Measurements from ENCODE around the gene MARCHF5. TPM values are rescaled to one million over a fixed set of nuclear protein-coding genes. Genes with fewer than 3 reads are reported as not detected.
A peak's percentile ranks its signal among the peaks of the same experiment; 100 is the strongest.

Gene MARCHF5, protein sequence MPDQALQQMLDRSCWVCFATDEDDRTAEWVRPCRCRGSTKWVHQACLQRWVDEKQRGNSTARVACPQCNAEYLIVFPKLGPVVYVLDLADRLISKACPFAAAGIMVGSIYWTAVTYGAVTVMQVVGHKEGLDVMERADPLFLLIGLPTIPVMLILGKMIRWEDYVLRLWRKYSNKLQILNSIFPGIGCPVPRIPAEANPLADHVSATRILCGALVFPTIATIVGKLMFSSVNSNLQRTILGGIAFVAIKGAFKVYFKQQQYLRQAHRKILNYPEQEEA
- 34.2 to 36.5 TPM (median 35.3 TPM) in 3 replicates for total RNA-seq
- long read RNA-seq, transcript MARCH5-201 (6 exons, 3,926 nt) = major isoform, 61 of 76 reads
- long read RNA-seq, partial matches to known transcripts = 9 of 76 reads
- long read RNA-seq, other reads (novel, unspliced or antisense) = 6 of 76 reads

DNA sequence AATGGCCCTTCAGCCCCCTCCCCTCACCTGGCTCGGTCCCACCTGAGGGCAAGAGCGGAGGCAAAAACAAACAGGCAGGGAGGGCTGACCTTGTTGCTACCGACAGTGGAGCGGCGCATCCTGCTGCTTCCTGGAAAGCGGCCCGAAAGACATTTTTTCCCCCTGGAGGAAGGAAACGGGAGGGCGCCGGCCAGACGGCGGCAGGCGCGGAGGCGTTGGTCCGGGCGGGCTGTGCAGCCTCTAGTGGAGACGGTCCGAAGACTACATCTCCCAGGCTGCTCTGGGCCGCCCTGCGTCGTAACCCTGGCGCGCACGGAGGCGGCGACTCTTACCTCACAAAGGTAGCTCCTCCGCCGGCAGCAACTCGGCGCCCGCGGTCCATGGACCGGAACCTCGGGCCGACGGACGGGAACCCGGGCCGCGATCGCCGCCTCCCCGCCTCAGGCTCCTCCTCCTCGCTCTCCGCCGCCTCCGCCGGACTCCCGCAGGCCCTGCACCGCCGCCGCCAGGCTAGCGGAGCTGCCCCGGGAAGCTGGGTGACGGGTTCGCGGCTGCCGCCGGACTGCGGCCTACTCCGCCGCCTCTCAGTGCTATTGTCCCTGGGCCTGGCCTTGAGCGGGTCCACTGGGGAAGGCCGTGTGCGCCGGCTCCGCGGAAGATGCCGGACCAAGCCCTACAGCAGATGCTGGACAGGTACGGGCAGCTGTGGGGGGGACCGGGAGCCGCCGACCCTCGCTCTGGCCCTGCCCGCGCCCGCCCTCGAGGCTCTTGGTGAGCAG is at the start of gene MARCHF5, which contains the start of gene CPEB3:
Gene MARCHF5, plus strand, starts transcription at position 331 of the 779 bp plus-strand sequence. Its CDS starts 328 bp downstream, at position 659.
Gene CPEB3, minus strand, starts transcription at position 242 of the 779 bp plus-strand sequence. CDS start 50,728 bp downstream, outside the sequence.
- Mint-ChIP-seq H3K4me3 (ENCODE audit: unreplicated experiment) (peak within 1 kb of the TSS; percentile 81), H3K27me3 (ENCODE audit: low read depth) (no peaks in the 10 kb centered on the region), H3K36me3 (ENCODE audit: low read depth) (peaks cover 5% of the 10 kb centered on the region), H3K9me3 (ENCODE audit: low read depth) (no peaks in the 10 kb centered on the region), H3K4me1 (ENCODE audit: low read depth) (peaks cover 30% of the 10 kb centered on the region), H3K27ac (ENCODE audit: unreplicated experiment) (peak within 1 kb of the TSS; percentile 71)
- TF ChIP-seq, protein P1, sequence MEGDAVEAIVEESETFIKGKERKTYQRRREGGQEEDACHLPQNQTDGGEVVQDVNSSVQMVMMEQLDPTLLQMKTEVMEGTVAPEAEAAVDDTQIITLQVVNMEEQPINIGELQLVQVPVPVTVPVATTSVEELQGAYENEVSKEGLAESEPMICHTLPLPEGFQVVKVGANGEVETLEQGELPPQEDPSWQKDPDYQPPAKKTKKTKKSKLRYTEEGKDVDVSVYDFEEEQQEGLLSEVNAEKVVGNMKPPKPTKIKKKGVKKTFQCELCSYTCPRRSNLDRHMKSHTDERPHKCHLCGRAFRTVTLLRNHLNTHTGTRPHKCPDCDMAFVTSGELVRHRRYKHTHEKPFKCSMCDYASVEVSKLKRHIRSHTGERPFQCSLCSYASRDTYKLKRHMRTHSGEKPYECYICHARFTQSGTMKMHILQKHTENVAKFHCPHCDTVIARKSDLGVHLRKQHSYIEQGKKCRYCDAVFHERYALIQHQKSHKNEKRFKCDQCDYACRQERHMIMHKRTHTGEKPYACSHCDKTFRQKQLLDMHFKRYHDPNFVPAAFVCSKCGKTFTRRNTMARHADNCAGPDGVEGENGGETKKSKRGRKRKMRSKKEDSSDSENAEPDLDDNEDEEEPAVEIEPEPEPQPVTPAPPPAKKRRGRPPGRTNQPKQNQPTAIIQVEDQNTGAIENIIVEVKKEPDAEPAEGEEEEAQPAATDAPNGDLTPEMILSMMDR (IDR thresholded peaks at IDR 0.05) = peak; percentile 81
- peak; percentile 99 for DNase-seq (ENCODE audit: low spot score)

- H3K9me3 Mint-ChIP-seq (ENCODE audit: low read depth) = no peaks in the 10 kb centered on the region
- no peaks in the 10 kb centered on the region for H3K36me3 Mint-ChIP-seq (ENCODE audit: low read depth)
- H3K27ac Mint-ChIP-seq (ENCODE audit: unreplicated experiment) = peak overlapping the region; percentile 94
- DNase-seq (ENCODE audit: low spot score) = no peak
- peaks cover 37% of the 10 kb centered on the region for H3K4me1 Mint-ChIP-seq (ENCODE audit: low read depth)
- TF ChIP-seq, protein P1 (IDR thresholded peaks at IDR 0.05) = no peak
- no peaks in the 10 kb centered on the region for H3K27me3 Mint-ChIP-seq (ENCODE audit: low read depth)
- peak overlapping the region; percentile 83 for H3K4me3 Mint-ChIP-seq (ENCODE audit: unreplicated experiment)
Observed at GRCh38 chr10:92241501-92241900, 49.5 kb upstream of the MARCHF5 start.

GRCh38 chr10:92242380-92242779 is 48.6 kb upstream of the MARCHF5 start:
- Mint-ChIP-seq H3K4me1 (ENCODE audit: low read depth) (peaks cover 37% of the 10 kb centered on the region), H3K36me3 (ENCODE audit: low read depth) (no peaks in the 10 kb centered on the region), H3K27ac (ENCODE audit: unreplicated experiment) (no peak overlapping the region), H3K9me3 (ENCODE audit: low read depth) (no peaks in the 10 kb centered on the region), H3K4me3 (ENCODE audit: unreplicated experiment) (peak overlapping the region; percentile 67), H3K27me3 (ENCODE audit: low read depth) (no peaks in the 10 kb centered on the region)
- TF ChIP-seq, protein P1 (IDR thresholded peaks at IDR 0.05) = no peak
- DNase-seq (ENCODE audit: low spot score) = no peak

DNA sequence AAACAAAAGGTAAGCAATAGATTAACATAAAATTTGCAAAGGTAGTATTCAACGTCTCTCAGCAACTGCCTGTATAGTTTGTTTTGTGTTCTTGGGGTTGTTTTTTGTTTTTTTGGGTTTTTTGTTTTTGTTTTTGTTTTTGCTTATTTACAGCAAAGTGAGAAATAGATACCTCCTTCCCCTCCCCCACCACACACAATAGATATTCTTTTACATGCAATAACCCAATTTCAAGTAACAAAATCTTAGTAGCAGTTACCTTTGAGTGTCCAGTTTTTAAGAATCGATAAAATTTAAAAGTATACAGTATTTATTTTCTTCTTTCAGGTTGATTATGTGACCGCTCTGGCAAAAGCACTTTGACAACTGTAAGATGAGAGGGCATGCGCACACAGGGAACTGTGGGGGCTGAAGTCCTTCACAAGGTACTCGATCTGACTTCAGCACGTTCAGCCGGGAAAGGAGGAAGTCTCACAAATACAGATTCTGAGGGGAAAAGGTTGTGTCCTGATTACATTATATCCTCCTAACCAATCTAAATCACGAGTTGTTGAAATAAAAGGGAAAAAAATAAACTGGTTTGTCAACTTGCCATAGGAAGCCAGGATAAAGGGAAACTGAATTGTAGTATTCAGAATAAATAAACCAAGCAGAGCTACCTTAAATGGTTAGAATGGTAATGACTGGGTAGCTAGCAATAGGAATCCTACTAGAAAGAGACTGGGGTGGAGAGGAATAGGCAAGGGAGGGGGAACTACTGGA is 47.9 kb upstream of the MARCHF5 start:
- TF ChIP-seq, protein P1 (IDR thresholded peaks at IDR 0.05) = no peak
- H3K4me1 Mint-ChIP-seq (ENCODE audit: low read depth) = peaks cover 34% of the 10 kb centered on the region

More for the DNA sequence above, 47.9 kb upstream of the MARCHF5 start:
- no peaks in the 10 kb centered on the region for H3K9me3 Mint-ChIP-seq (ENCODE audit: low read depth)
- H3K27me3 Mint-ChIP-seq (ENCODE audit: low read depth) = no peaks in the 10 kb centered on the region
- DNase-seq (ENCODE audit: low spot score) = no peak
- no peaks in the 10 kb centered on the region for H3K36me3 Mint-ChIP-seq (ENCODE audit: low read depth)
- peak overlapping the region; percentile 67 for H3K4me3 Mint-ChIP-seq (ENCODE audit: unreplicated experiment)
- H3K27ac Mint-ChIP-seq (ENCODE audit: unreplicated experiment) = peak overlapping the region; percentile 62
